Cardiac fibroblast (primary cell): ENCODE data around the gene COL25A1.
A peak's percentile ranks its signal among the peaks of the same experiment; 100 is the strongest.

Experiments used
- DNase-seq, 2 donors: peaks; one replicate each; pipeline versions ENCODE4 v3.0.0 to v3.0.0-alpha.2; 2010; ENCODE audit warnings: low read depth in 2 of 2
- H3K4me3 ChIP-seq, 2 donors: replicated peaks in 1 of 2; 1 replicate in 1 of 2; 2 replicates in 1 of 2; pipeline ENCODE4 v1.5.1; 2011; ENCODE audit warnings: low read depth in 2 of 2, low read length in 2 of 2, mild to moderate bottlenecking in 2 of 2, moderate library complexity in 1 of 2
- TF ChIP-seq, protein P1 (sequence below): IDR thresholded peaks from one replicate; pipeline ENCODE4 v1.5.1; 2011; ENCODE audit warnings: low read depth, mild to moderate bottlenecking, low read length, inconsistent platforms

The COL25A1 gene

DNA sequence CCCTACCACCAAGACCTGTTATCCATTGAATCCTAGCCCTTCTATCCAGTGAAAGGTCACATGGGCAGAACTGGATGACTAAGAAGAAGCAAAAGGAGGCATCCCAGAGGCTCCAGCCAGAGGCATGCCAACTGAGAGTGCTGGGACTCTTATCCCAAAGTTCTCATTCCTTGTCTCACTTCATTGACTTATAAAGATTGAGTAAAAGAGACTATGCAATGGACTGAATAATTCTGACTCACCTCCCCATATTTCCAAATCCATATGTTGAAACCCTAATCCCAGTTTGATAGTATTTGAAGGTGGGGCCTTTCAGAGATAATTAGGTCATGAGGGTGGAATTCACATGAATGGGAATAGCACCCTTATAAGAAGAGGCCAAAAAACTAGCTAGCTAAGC lies 131.4 kb downstream of the COL25A1 start:
- TF ChIP-seq, protein P1, sequence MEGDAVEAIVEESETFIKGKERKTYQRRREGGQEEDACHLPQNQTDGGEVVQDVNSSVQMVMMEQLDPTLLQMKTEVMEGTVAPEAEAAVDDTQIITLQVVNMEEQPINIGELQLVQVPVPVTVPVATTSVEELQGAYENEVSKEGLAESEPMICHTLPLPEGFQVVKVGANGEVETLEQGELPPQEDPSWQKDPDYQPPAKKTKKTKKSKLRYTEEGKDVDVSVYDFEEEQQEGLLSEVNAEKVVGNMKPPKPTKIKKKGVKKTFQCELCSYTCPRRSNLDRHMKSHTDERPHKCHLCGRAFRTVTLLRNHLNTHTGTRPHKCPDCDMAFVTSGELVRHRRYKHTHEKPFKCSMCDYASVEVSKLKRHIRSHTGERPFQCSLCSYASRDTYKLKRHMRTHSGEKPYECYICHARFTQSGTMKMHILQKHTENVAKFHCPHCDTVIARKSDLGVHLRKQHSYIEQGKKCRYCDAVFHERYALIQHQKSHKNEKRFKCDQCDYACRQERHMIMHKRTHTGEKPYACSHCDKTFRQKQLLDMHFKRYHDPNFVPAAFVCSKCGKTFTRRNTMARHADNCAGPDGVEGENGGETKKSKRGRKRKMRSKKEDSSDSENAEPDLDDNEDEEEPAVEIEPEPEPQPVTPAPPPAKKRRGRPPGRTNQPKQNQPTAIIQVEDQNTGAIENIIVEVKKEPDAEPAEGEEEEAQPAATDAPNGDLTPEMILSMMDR, result no peak
- no peak overlapping the region for H3K4me3 ChIP-seq
- peak in 1 of 2 donors; percentile 30 for DNase-seq

DNA sequence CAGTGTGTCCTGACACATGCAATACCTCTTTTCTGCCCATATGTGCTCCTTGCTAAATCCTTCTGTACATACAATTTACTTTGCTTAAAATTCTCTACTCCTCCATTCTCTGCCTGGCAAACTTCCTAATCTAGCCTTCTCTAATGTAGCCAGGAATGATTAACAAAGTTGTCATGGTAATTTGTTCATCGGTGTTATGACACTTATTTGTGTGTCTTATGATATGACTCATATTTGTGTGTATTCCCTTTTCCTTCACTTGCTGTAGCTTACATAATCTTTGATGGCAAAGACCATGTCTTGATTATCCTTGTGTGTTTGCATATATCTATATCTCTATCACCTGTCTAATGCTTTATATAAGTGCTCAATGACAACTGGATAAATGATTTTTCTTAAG lies 133.3 kb downstream of the COL25A1 start:
- H3K4me3 ChIP-seq, result no peak overlapping the region
- TF ChIP-seq, protein P1, result no peak
- DNase-seq, result peak in 1 of 2 donors; percentile 19

DNA sequence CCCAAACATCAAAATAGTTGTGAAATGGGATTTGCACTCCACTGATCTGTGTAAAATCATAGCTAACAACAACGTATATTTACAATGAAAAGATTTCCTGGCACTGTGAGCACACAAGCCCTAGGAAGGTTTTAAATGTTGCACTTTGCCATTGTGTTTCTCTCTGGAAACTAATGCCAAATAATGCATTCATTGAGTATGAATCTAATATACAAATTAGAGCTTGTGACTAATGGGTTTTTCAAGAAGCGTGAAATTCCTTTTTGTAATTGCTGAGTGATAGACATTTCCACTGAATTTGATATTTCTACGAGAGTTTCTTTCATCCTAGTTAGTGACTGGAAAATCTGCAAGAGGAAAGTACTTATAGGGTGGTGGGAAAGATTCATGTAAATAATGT lies 135.9 kb downstream of the COL25A1 start:
- TF ChIP-seq, protein P1, result no peak
- H3K4me3 ChIP-seq, result no peak overlapping the region
- DNase-seq, result no peak

DNA sequence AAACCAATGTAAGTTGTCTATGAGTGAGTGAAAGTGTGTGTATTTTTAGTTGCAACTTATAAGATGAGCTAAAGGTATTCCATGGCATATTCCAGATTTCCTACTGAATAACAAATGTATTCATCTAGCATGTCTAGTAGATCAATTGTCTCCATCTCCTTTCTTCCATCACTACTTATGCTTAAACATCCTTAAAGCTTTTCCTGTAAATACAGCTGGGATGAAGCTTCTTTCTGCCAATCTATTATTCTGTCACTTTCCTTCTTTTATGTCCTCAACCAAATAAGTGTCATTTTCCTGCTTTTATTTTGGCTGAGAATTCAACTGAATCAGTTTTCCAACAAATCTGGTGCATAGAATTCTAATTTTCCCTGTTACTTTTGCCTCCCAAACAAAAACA lies 136.3 kb downstream of the COL25A1 start:
- TF ChIP-seq, protein P1, result no peak
- no peak for DNase-seq
- no peak overlapping the region for H3K4me3 ChIP-seq

DNA sequence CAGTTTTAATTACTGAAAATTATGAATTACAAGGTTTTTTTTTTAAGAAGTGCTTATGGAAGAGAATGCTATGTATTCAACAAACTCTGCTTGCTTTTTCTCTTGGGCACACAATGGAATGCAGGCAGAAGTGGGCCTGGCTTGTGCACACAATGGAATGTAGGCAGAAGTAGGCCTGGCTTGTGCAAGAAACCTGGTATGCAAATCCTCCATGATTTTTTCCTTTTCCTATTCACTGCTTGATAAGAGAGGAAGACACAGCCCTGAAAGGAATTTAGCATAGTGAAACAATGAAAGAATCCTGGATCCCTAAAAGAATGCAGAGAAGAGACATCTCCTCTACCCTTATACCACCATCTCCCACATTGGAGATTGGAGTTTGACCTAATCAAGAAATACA lies 138.4 kb downstream of the COL25A1 start:
- TF ChIP-seq, protein P1, result no peak
- H3K4me3 ChIP-seq, result no peak overlapping the region
- DNase-seq, result peak; percentile 22 to 41

DNA sequence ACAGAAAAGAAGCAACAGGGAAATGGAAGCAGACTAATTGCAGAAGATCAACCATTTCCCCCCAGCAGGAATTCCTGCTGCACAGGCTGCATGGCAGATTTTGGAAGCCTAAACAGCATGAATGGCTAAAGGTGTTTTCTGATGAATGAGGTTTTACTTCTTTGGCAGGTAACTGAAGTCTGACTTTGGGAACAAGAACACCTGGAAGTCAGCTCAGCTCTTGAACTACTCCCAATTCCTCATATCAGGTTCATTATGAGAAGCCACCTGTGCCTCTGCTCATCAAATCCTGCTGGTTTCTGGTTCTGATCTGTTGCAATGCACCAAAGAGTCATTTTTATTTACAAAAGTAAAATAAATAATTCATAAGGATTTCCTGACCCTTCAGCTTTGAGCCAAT lies 139.0 kb downstream of the COL25A1 start:
- DNase-seq, result no peak
- TF ChIP-seq, protein P1, result no peak
- H3K4me3 ChIP-seq, result no peak overlapping the region

DNA sequence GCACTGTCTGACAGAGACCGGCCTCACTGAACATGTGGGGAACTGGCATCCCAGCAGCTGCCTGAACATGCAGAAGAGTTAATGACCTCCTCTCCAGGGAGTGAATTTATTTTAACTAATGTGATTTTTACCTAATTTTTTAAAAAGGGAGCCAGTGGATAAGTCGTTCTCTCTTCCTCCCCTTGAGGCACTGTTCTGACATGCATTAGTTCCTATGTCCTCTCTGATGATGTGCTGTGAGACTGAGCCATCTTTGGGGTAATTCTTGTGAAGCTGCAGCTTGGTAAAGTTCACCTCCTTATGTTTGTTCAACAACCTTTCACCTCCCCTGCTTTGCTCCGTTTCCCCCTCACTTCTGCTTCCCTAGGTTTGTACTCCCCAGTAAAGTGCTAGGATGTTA lies 139.7 kb downstream of the COL25A1 start:
- TF ChIP-seq, protein P1, result no peak
- H3K4me3 ChIP-seq, result no peak overlapping the region
- no peak for DNase-seq
